GM19438 (cell line): Measurements from ENCODE around the gene LHFPL5.

ENCODE experiments used
- ATAC-seq: cut with Tn5 transposase; IDR thresholded peaks from one replicate; pipeline ENCODE4 v1.9.1; 2021; ENCODE audit warnings: low read depth; ENCODE audit not compliant: unreplicated experiment

Gene LHFPL5

DNA sequence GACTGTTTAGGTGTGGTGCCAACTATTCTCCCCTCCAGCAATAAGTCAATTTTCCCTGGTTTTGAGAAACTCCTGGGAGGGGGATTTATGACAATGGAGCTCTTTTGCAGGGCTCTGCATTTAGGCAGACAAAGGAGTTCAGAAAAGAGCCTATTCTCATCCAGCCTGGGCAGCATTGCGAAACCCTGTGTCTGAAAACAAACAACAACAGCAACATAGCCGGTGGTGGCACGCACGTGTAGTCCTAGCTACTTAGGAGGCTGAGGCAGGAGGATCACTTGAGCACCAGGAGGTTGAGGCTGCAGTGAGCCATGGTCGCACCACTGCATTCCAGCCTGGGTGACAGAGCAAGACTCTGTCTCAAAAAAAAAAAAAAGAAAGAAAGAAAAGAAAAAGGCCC, 14.5 kb upstream of the LHFPL5 start:
- ATAC-seq: no peak

DNA sequence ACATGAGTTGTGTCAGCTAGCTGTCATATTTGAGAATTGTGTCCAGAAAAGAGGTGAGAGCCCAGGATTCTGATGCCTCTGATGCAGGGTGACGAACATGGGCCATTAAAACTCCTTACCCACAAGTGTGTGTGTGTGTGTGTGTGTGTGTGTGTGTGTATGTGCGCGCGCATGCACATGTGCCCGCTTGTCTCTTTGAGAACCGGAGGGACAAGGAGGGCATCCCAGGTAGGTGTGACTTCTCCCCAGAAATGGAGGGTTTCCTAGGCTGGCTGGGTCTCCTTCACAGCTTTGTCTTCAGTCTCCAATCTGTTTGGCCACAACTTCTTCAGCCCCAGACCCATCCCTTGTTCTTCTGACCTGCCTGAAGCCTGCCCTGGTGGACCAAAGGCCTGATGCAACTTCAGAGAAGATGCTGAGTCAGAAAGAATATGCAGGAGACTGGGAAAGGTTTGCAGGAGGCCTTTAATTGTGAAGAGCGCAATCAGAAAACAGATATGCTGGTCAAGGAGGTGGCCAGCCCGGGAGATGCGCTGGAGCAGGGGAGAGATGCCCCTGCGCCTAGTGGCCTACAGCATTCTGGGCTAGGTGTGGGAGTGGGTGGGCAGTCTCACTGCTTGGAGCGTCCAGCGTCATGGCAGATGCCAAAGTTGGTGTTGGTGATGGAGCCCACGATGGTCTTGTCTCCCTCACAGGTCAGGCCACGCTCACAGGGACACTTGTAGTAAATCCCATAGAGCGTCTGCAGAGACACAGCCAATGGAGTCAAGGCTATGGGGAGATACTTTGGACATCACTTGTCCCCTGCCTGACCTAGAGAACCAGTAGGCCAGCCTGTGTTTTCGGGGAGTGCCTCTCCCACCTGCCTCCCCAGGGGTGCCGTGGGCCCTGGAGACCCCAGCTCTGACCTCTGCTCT, 10.4 kb upstream of the LHFPL5 start:
- ATAC-seq: no peak

DNA sequence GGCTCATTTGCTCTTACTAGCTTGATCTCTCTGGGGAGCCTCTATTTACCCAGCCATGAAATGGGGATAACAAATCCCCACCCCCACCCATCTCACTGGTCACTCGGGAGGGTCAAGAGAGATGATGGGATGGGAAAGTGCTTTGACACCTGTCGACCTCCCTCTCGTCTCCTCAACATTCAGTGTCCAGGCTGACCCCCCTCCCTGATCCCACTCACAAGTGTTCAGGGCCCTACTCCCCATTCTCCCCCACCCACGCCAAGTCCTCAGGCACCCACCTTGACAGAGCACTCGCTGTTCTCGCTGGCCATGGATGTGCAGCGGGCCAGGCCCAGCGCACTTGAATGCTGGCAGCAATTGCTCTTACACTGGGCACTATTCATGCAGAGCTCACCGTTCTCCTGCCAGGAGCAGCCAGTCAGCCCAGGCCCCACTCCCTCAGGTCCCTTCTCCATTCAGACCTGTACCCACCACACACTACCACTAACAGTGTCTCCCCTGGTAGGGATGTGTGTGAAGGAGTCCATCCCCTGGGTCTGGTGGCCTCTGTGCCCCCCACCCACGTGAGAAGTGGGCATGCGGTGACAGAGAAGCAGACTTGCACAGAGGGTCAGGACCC, 9.6 kb upstream of the LHFPL5 start:
- no peak for ATAC-seq

DNA sequence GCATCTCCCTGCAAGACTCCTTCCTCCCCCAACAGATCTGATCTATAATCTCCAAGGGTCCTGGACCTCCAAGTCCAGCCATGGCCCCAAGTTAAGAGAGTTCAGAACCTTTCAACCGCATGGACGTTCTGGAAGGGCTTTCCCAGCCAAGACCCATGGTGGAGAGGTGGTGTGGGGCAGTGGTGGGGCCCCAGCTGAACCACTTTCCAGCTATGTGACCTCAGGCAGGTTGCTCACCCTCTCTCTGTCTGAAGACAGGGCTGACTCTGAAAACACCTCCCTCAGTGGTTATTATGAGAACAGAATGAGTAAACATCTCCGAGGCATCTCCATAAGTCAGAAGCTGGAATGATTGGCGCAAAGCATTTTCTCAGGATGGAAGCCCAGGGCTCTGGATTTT, 8.9 kb upstream of the LHFPL5 start:
- no peak for ATAC-seq

DNA sequence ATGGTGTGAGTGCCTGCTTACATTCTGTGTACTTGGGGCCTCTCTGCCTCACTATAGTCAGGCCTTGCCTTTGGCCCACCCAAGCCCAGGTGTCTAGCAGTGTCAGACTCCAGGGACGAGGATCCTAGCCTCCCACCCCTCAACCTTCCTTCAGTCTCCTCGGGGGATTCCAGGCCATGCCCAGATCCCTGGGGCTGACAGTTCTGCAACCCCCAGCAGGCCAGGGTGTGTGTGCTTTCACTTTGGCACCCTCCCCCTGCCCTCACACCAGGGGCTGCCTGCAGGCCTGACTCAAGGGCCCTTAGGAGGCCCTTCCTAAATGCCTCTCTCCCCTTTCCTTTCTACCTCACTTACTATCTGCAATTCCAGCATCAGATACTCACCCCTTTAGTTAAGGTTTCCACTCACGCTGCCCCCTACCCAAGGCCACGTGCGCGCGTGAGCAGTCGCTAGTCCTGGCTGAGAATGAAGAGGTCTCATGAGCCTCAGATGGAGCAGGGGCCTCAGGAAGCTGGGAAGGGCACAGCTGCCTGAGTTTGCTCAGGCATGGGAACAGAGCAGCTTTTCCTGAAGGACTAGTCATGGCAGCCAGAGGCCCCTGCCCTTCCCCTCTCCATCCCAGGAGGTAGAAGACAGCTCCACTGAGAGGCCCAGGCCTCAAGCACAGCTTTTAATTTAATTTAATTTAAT, 7.2 kb upstream of the LHFPL5 start:
- no peak for ATAC-seq

DNA sequence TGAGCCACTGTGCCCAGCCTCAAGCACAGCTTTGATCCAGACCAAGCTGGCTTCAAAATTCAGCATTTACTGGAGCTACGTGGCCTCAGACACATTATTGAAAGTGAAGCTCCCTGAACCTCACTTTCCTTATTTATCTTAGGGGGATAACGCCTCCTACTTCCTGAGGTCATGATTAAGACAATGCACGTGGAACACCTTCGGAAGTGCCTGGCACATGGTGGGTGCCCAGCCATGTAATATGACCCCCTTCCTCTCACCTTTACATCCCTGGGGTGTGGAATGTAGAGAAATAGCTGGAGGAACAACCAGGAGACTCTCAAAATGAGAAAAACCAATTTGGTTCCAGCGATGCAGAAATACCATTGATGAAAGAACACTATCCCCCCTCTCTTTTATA, 6.4 kb upstream of the LHFPL5 start:
- no peak for ATAC-seq

DNA sequence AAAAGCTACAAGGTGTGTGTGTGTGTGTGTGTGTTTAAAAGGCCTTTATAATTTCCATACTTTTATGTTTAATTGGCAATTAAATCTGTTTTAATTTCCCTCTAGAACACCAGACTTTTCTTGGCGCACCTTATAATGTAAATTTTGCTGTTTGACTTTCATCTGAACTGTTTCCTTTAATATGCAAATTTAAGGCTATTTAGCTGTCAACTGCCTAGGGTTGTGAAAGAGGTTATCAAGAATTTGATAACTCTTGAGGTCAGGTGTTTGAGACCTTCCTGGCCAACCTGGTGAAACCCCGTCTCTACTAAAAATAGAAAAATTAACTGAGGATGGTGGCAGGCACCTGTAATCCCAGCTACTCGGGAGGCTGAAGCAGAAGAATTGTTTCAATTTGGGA, 4.0 kb upstream of the LHFPL5 start:
- ATAC-seq: no peak

DNA sequence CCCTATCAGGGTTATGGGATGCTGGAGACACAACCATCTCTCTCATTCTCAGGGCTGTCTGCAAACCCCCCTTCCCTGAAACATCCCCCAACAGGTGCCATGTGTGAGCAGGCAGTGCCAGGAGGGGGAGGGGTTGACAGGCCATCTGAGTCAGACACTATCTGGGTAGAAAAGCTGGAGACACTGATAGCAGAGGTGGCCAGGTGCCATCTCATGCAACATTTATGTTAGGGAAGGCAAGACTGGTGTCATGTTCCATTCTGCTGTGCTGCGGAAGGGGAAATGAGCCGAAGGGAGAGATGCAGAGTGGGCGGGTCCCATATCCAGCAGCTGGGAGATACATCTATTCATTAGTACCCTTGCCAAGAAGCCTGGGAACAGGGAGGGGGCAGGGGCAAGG, 3.5 kb downstream of the LHFPL5 start:
- no peak for ATAC-seq

DNA sequence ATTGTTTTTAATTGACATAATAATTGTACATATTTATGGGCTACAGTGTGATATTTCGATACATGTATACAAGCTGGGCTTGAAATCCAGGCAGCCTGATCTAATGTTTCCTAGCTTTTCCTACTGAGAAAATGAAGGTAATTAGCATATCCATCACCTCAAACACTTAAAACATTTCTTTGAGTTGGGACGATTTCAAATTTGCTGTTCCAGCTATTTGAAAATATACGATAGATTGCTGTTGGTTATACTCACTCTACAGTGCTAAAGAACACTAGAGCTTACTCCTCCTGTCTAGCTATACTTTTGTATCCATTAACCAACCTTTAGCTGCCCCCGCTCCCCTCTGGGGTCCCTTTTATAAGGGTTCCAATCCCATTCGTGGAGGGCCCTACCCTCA, 4.7 kb downstream of the LHFPL5 start:
- ATAC-seq: no peak

DNA sequence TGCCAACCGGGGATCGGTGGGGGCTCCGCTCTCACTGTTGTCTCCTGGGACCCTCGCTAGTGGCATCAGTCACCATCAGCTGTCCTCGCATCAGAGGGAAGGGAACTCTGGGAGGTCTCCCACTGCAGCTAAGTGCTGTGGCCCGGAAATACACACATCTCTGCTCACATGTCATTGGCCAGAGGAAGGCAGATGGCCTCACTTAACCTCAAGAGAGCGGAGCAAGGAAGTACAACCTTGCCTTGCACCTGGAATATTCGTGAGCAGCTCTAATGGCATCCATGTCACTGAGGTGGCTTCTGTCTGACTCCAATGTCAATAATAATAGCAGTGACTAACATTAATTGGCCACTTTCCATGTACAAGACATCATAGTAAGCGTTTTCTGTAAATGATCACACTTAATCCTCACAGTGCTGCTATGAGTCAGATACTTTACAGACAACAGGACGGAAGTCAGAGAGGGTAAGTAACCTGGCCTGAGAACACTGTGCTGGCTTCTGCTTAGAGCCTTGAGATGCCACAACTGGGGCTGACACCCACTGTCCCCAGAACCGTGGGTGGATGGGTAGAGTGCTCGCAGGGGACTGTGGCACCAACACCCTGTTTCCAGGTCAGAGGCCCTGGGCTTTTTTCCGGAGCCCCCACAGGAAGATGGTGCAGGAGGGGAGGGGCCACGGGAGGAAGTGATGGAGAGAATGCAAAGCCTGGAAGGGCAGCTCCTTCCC, 6.0 kb downstream of the LHFPL5 start:
- ATAC-seq: no peak

DNA sequence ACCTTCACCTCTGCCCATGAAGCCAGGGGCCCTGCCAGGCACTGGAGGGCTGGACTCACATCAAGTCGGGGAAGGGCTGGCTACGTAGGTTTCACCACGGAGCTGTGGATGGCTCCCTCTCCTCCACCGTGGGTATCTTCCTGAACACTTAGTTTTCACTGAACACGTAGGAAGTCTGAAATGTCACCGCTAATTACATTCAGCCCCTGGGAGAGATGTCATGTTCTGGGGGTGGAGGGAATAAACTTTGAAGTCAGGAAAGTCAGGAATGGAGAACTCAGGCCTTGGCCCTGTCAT, 6.5 kb downstream of the LHFPL5 start:
- no peak for ATAC-seq

DNA sequence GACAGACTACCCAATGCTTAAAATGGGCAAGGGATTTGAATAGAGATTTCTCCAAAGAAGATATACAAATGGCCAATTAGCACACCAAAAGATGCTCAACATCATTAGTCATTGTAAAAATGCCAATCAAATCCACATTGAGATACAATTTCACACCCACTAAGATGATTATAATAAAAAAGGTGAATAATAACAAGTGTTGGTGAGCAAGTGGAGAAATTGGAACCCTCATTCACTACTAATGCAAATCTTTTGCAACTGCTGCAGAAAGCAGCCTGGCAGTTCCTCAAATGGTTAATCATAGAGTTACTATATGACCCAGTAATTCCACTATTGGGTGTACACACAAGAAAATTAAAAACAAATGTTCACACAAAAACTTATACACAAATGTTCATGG, 12.4 kb downstream of the LHFPL5 start:
- no peak for ATAC-seq

DNA sequence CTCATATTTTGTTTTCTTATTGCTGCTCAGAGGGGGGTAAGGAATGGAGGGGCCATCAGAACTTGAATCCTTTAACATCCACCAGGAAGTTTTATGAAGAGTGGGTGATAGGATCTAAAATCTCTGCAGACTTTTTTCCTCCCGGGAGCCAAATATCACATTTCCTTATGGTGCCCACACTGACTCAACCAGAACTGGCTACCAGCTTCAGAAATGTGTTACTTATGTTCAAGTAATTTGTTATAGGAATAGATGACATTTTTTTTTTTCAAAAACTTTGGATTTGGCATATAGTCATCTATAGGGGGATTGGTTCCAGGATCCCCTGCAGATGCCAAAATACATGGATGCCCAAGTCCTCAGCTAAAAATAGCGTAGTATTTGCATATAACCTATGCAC, 18.4 kb downstream of the LHFPL5 start:
- no peak for ATAC-seq

DNA sequence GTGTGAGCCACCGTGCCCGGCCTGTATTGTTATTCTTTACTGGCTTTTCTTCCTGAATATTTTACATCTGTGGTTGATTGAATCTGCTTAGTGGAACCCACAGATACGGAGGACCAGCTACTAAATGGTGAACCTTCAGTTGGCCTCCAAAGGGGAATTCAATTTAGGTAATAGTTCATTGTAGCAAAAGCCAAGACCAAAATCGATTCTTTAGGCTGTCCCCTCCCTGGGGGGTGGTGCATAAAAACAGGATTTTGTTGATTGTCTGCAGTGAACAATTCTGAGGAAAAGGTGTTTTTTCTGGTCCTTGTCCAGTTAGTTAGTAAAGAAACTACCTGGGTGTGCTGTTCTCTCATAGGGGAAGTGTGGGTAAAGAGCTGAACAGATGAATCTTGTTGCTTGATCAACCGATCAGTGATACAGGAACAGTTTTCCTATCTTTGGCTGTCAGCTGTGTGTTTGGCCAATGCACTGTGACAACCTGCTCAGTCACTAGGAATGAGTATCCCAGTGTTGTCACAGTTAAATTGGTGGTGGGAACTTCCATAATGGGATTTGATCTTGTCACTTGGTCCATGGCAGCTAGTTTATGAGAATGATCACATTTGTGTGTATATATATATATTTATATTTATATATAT, 19.5 kb downstream of the LHFPL5 start:
- no peak for ATAC-seq

DNA sequence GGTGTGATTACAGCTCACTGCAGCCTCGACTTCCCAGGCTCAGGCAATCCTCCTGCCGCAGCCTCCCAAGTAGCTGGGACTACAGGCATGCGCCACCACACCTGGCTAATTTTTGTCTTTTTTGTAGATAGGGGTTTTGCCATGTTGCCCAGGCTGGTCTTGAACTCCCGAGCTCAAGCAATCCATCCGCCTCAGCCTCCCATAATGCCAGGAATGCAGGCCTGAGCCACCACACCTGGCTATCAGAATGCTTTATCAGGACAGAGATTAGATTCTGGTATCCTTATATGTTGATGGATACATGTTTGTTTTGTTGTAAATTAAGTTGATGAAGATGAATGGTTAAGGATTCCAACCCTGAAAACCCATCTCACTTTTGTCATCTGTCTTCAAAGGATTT, 24.2 kb downstream of the LHFPL5 start:
- no peak for ATAC-seq

DNA sequence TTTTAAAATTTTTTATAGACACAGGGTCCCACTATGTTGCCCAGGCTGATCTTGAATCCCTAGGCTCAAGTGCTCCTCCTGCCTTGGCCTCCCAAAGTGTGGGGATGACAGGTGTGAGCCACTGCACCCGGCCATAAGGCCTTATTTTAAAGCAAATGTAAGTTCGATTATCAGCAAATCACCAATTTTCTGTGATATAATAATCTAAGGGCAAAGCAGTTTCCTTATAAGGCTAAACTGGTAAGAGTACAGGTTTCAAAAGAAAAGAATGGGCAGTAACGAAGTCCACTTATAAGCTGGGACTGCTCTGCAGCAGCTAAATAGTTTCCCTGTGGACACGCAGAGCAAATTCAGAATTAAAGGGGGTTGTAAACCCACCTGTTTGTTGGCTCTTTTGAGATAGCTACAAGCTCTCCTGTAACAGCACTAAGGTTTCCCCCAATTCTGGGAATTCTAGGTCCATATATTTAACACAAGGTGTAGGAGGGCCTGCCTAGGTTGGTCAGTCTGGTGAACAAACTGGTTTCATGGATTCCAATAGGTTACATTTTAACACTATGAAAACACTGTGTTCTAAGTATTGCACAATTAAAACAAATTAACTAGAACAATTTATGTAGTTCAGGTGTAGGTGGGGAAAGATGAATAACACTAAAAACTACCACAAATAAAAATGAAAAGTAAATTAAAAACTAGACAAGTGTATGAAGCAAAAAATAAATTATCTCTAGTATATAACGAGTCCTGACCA, 26.3 kb downstream of the LHFPL5 start:
- no peak for ATAC-seq

DNA sequence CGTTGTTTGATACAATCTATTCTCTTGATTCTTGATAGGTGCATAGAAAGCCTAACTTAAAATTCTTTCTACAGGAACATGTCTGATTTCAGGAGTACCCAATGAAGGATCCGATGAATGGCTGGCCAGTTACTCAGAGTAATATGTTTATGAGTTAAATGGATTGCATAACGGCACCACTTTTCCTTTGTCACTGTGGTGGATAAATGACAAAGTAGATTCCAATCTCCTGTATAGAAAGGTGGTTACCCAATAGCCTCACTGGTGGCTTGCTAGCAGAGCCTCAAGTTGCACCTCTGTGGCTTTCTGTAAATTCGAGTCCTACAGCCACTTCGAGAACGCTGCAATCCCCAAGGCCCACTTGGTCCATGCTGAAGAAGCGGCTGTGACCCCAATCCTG, 28.4 kb downstream of the LHFPL5 start:
- no peak for ATAC-seq

DNA sequence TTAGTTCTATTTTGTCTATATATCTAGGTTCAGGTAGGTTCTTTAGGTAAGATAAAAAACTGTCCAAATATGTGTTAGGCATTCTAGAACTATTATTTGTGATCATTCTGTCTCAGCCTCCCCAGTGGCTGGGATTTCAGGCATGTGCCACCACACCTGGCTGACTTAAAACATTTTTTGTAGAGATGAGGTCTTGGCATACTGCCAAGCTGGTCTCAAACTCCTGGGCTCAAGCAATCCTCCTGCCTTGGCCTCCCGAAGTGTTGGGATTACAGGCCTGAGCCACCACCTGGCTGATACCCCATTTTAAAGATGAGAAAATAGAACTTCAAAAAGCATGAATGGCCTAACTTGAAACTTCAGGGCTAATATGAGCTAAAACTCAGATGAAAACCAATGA, 33.9 kb downstream of the LHFPL5 start:
- ATAC-seq: no peak

DNA sequence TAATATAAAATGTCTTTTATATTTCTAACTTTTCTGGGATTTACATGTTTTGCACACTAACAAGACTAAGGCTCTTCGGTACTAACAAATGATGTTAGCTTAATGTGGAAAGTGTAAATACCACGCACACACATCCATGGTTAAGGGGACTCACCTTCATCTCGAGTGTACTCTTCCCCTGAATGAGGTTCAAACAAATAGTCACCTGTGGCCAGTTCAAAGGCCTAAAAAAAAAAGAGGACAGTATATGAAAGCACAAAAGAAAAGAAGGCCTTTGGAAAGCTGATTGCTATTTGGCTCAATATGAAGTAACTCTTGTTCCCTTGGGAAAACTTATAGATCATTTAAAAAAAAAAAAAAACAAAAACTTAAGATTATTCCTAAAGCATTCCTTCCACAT, 37.2 kb downstream of the LHFPL5 start:
- ATAC-seq: no peak

DNA sequence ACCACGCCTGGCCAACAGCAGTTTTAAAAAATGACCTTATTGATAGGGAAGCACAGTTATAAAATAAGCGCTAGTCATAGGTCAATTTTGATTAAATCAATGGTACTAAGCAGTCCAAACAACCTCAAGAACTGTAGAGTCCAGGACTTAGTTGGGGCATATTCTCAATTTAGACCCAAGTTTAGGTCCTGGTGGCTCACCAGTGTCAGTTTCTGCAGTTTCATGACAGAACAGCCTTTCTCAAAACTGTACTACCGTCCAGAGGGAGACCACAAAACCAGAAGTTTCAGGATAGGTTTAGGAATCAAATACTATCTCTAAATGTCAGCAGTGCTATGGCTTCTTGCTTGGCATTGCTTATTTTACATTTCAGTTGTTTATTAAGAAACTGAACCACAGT, 39.1 kb downstream of the LHFPL5 start:
- ATAC-seq: no peak
